Measurements from ENCODE around the gene PHACTR3.
"Not testable (repeated sequence)": the region's sequence is repeated elsewhere in the genome, so short reads cannot be mapped to it uniquely, and the experiment has no call there.

The PHACTR3 gene

GRCh38 chr20:59603781-59604541 is at the start of gene PHACTR3:
PHACTR3 (plus strand) TSS chr20:59604540; CDS start chr20:59605015, 475 bp downstream.
- no peaks in the 10 kb centered on the region for H3K4me1 ChIP-seq (ENCODE audit: control insufficient read depth in 2 of 2, insufficient read depth in 2 of 2, low read length in 2 of 2)
- H3K27ac ChIP-seq (ENCODE audit: low read depth in 2 of 2, low read length in 2 of 2) = no peak within 1 kb of the TSS
- H3K4me3 ChIP-seq (ENCODE audit: low read length in 2 of 2) = no peak within 1 kb of the TSS
- H3K36me3 ChIP-seq (ENCODE audit: control insufficient read depth in 2 of 2, insufficient read depth in 2 of 2, low read length in 2 of 2) = no peaks in the 10 kb centered on the region
- peaks cover 18 to 19% of the 10 kb centered on the region in 2 donors for H3K27me3 ChIP-seq (ENCODE audit: control insufficient read depth in 2 of 2, insufficient read depth in 2 of 2, low read length in 2 of 2)
- H3K9ac ChIP-seq (ENCODE audit: low read depth in 1 of 2, low read length in 2 of 2) = no peak within 1 kb of the TSS
- H3K9me3 ChIP-seq (ENCODE audit: control insufficient read depth in 2 of 2, low read length in 2 of 2) = no peaks in the 10 kb centered on the region

- not testable (repeated sequence) for H3K9ac ChIP-seq (ENCODE audit: low read depth in 1 of 2, low read length in 2 of 2); H3K36me3 ChIP-seq (ENCODE audit: control insufficient read depth in 2 of 2, insufficient read depth in 2 of 2, low read length in 2 of 2); H3K9me3 ChIP-seq (ENCODE audit: control insufficient read depth in 2 of 2, low read length in 2 of 2); H3K4me3 ChIP-seq (ENCODE audit: low read length in 2 of 2); H3K27ac ChIP-seq (ENCODE audit: low read depth in 2 of 2, low read length in 2 of 2); H3K27me3 ChIP-seq (ENCODE audit: control insufficient read depth in 2 of 2, insufficient read depth in 2 of 2, low read length in 2 of 2); H3K4me1 ChIP-seq (ENCODE audit: control insufficient read depth in 2 of 2, insufficient read depth in 2 of 2, low read length in 2 of 2)
Observed at GRCh38 chr20:59557733-59558529, 46.4 kb upstream of the PHACTR3 start.

GRCh38 chr20:59559024-59559817 is 45.1 kb upstream of the PHACTR3 start:
- Histone ChIP-seq H3K27ac (ENCODE audit: low read depth in 2 of 2, low read length in 2 of 2) (no peak overlapping the region), H3K4me3 (ENCODE audit: low read length in 2 of 2) (no peak overlapping the region), H3K9ac (ENCODE audit: low read depth in 1 of 2, low read length in 2 of 2) (no peak overlapping the region), H3K9me3 (ENCODE audit: control insufficient read depth in 2 of 2, low read length in 2 of 2) (no peaks in the 10 kb centered on the region), H3K27me3 (ENCODE audit: control insufficient read depth in 2 of 2, insufficient read depth in 2 of 2, low read length in 2 of 2) (no peaks in the 10 kb centered on the region), H3K36me3 (ENCODE audit: control insufficient read depth in 2 of 2, insufficient read depth in 2 of 2, low read length in 2 of 2) (no peaks in the 10 kb centered on the region), H3K4me1 (ENCODE audit: control insufficient read depth in 2 of 2, insufficient read depth in 2 of 2, low read length in 2 of 2) (no peaks in the 10 kb centered on the region)

DNA sequence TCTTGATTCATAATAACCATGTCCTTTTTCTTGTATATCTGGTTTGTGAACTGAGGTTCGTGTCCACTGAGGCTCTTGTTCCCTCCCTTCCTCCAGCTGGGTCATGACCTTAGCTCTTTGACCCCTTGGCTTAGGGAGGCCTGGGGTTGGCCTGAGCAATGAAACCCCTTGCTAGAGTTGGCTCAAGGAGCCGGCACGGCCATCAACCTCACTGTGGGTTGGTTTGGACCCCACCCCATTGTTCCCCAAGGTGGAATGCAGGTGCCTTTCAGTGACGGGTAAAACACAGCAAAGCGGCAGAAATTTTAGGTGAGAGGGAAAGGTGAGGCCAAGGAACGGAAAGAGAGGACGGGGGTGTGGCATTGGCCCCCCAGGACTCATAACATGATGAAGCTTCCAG is 44.5 kb upstream of the PHACTR3 start:
- Histone ChIP-seq H3K9ac (ENCODE audit: low read depth in 1 of 2, low read length in 2 of 2) (no peak overlapping the region), H3K27ac (ENCODE audit: low read depth in 2 of 2, low read length in 2 of 2) (no peak overlapping the region), H3K9me3 (ENCODE audit: control insufficient read depth in 2 of 2, low read length in 2 of 2) (no peaks in the 10 kb centered on the region), H3K36me3 (ENCODE audit: control insufficient read depth in 2 of 2, insufficient read depth in 2 of 2, low read length in 2 of 2) (no peaks in the 10 kb centered on the region), H3K4me1 (ENCODE audit: control insufficient read depth in 2 of 2, insufficient read depth in 2 of 2, low read length in 2 of 2) (no peaks in the 10 kb centered on the region), H3K4me3 (ENCODE audit: low read length in 2 of 2) (no peak overlapping the region), H3K27me3 (ENCODE audit: control insufficient read depth in 2 of 2, insufficient read depth in 2 of 2, low read length in 2 of 2) (no peaks in the 10 kb centered on the region)

DNA sequence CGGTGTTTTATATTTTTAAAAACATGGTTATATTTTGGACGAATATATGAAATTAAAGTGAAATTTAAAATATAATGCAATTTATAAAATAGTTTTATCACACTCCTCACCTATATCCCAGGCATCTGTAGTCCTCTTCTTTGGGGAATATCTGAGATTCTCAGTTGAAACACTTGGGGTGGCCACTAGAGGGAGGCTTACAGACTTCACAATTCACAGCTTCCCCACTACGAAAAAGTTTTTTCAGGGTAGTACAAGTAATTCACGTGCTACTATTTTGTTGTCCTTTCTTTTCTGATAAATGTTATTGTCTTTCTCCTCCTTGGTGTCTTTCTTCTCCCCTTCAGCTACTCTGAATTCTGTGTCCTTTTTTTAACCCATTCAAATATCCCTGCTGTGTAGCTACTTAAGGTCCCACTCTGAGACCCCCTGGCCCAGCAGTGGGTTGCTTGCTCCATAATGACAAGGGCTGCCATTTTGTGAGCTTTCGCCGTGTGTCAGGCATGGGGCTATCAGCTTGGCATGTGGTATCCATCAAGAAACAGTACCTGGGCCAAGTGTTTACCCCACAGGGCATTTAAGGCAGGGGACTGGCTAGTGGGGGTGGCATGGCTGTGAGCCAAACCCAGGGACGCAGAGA is 43.6 kb upstream of the PHACTR3 start:
- Histone ChIP-seq H3K4me3 (ENCODE audit: low read length in 2 of 2) (no peak overlapping the region), H3K9ac (ENCODE audit: low read depth in 1 of 2, low read length in 2 of 2) (no peak overlapping the region), H3K36me3 (ENCODE audit: control insufficient read depth in 2 of 2, insufficient read depth in 2 of 2, low read length in 2 of 2) (no peaks in the 10 kb centered on the region), H3K27me3 (ENCODE audit: control insufficient read depth in 2 of 2, insufficient read depth in 2 of 2, low read length in 2 of 2) (no peaks in the 10 kb centered on the region), H3K27ac (ENCODE audit: low read depth in 2 of 2, low read length in 2 of 2) (no peak overlapping the region), H3K9me3 (ENCODE audit: control insufficient read depth in 2 of 2, low read length in 2 of 2) (no peaks in the 10 kb centered on the region), H3K4me1 (ENCODE audit: control insufficient read depth in 2 of 2, insufficient read depth in 2 of 2, low read length in 2 of 2) (no peaks in the 10 kb centered on the region)

DNA sequence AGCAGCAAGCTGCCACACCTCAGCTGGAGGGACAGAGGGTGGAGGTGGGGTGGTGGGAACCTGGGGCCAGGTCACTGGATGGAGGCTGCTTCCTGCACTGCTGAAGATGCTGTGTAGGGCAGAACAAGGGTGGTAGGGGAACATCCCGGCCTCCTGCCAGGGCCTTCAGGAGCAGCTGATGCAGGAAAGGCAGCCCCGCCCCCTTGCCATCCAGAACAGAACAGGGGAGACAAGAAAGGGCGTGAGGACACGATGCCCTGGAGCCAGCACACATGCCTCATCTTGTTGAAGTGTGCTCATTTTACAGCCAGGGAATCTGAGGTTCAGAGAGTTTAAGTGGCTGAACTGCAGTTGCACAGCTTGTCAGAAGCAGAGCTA is 43.1 kb upstream of the PHACTR3 start:
- H3K4me3 ChIP-seq (ENCODE audit: low read length in 2 of 2) = no peak overlapping the region
- no peak overlapping the region for H3K27ac ChIP-seq (ENCODE audit: low read depth in 2 of 2, low read length in 2 of 2)
- H3K27me3 ChIP-seq (ENCODE audit: control insufficient read depth in 2 of 2, insufficient read depth in 2 of 2, low read length in 2 of 2) = no peaks in the 10 kb centered on the region
- H3K9me3 ChIP-seq (ENCODE audit: control insufficient read depth in 2 of 2, low read length in 2 of 2) = no peaks in the 10 kb centered on the region
- no peak overlapping the region for H3K9ac ChIP-seq (ENCODE audit: low read depth in 1 of 2, low read length in 2 of 2)
- no peaks in the 10 kb centered on the region for H3K36me3 ChIP-seq (ENCODE audit: control insufficient read depth in 2 of 2, insufficient read depth in 2 of 2, low read length in 2 of 2)
- H3K4me1 ChIP-seq (ENCODE audit: control insufficient read depth in 2 of 2, insufficient read depth in 2 of 2, low read length in 2 of 2) = no peaks in the 10 kb centered on the region

- no peaks in the 10 kb centered on the region for H3K27me3 ChIP-seq (ENCODE audit: control insufficient read depth in 2 of 2, insufficient read depth in 2 of 2, low read length in 2 of 2)
- no peak overlapping the region for H3K27ac ChIP-seq (ENCODE audit: low read depth in 2 of 2, low read length in 2 of 2)
- H3K4me3 ChIP-seq (ENCODE audit: low read length in 2 of 2) = no peak overlapping the region
- H3K9ac ChIP-seq (ENCODE audit: low read depth in 1 of 2, low read length in 2 of 2) = no peak overlapping the region
- H3K36me3 ChIP-seq (ENCODE audit: control insufficient read depth in 2 of 2, insufficient read depth in 2 of 2, low read length in 2 of 2) = no peaks in the 10 kb centered on the region
- H3K9me3 ChIP-seq (ENCODE audit: control insufficient read depth in 2 of 2, low read length in 2 of 2) = no peaks in the 10 kb centered on the region
- H3K4me1 ChIP-seq (ENCODE audit: control insufficient read depth in 2 of 2, insufficient read depth in 2 of 2, low read length in 2 of 2) = no peaks in the 10 kb centered on the region
Observed at GRCh38 chr20:59561614-59562277, 42.6 kb upstream of the PHACTR3 start.

- H3K9ac ChIP-seq (ENCODE audit: low read depth in 1 of 2, low read length in 2 of 2) = no peak overlapping the region
- H3K27ac ChIP-seq (ENCODE audit: low read depth in 2 of 2, low read length in 2 of 2) = no peak overlapping the region
- no peaks in the 10 kb centered on the region for H3K9me3 ChIP-seq (ENCODE audit: control insufficient read depth in 2 of 2, low read length in 2 of 2)
- H3K4me1 ChIP-seq (ENCODE audit: control insufficient read depth in 2 of 2, insufficient read depth in 2 of 2, low read length in 2 of 2) = no peaks in the 10 kb centered on the region
- H3K4me3 ChIP-seq (ENCODE audit: low read length in 2 of 2) = no peak overlapping the region
- H3K36me3 ChIP-seq (ENCODE audit: control insufficient read depth in 2 of 2, insufficient read depth in 2 of 2, low read length in 2 of 2) = no peaks in the 10 kb centered on the region
- peaks cover 0 to 8% of the 10 kb centered on the region in 2 donors for H3K27me3 ChIP-seq (ENCODE audit: control insufficient read depth in 2 of 2, insufficient read depth in 2 of 2, low read length in 2 of 2)
Observed at GRCh38 chr20:59564171-59564570, 40.2 kb upstream of the PHACTR3 start.

DNA sequence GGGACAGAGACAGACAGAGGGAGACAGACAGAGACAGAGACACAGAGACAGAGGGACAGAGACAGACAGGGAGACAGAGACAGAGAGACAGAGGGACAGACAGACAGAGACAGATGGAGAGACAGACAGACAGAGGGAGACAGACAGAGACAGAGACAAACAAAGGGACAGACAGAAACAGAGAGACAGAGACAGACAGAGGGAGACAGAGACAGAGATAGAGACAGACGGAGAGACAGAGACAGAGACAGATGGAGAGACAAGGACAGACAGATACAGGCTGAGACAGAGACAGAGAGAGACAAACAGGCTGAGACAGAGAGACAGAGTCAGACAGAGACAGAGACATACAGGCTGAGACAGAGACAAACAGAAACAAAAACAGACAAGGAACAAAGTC is 39.4 kb upstream of the PHACTR3 start:
- Histone ChIP-seq H3K4me3 (ENCODE audit: low read length in 2 of 2) (no peak overlapping the region), H3K36me3 (ENCODE audit: control insufficient read depth in 2 of 2, insufficient read depth in 2 of 2, low read length in 2 of 2) (no peaks in the 10 kb centered on the region), H3K27me3 (ENCODE audit: control insufficient read depth in 2 of 2, insufficient read depth in 2 of 2, low read length in 2 of 2) (peaks cover 0 to 8% of the 10 kb centered on the region in 2 donors), H3K9ac (ENCODE audit: low read depth in 1 of 2, low read length in 2 of 2) (no peak overlapping the region), H3K9me3 (ENCODE audit: control insufficient read depth in 2 of 2, low read length in 2 of 2) (no peaks in the 10 kb centered on the region), H3K27ac (ENCODE audit: low read depth in 2 of 2, low read length in 2 of 2) (no peak overlapping the region), H3K4me1 (ENCODE audit: control insufficient read depth in 2 of 2, insufficient read depth in 2 of 2, low read length in 2 of 2) (no peaks in the 10 kb centered on the region)
